ENCODE results near the gene TEPSIN. TPM values are rescaled to one million over a fixed set of nuclear protein-coding genes. Genes with fewer than 3 reads are reported as not detected.
A peak's percentile ranks its signal among the peaks of the same experiment; 100 is the strongest.

Gene TEPSIN
- total and polyA plus RNA-seq, 11 donors: 6.8 to 16.0 (median 10.4) TPM

GRCh38 chr17:81273698-81274470 is 35.0 kb upstream of the TEPSIN start:
- no peaks in the 10 kb centered on the region for H3K27me3 ChIP-seq
- TF ChIP-seq POLR2A (IDR thresholded peaks at IDR 0.05) (no peak), CTCF (IDR thresholded peaks at IDR 0.05) (no peak)
- peak in 2 of 5 donors; percentile 8 to 55 for DNase-seq
- no peak for ATAC-seq
- H3K27ac ChIP-seq: peak overlapping the region in 1 of 12 donors; percentile 56
- 95 to 96% (median 95%) methylated on average over 28 to 31 of the region's 31 CpGs for WGBS, 4 donors
- no peaks in the 10 kb centered on the region for H3K9me3 ChIP-seq
- intact Hi-C loops (cut with DNase I): no loop called here
- peaks cover 0 to 93% (median 69%) of the 10 kb centered on the region in 9 donors for H3K36me3 ChIP-seq
- peaks cover 0 to 18% (median 11%) of the 10 kb centered on the region in 12 donors for H3K4me1 ChIP-seq
- H3K4me3 ChIP-seq: no peak overlapping the region

GRCh38 chr17:81272616-81273015 is 33.8 kb upstream of the TEPSIN start:
- H3K9me3 ChIP-seq: no peaks in the 10 kb centered on the region
- peak overlapping the region in 1 of 12 donors; percentile 56 for H3K27ac ChIP-seq
- intact Hi-C loops (cut with DNase I): no loop called here
- ATAC-seq (no peak), DNase-seq (peak in 2 of 5 donors; percentile 18 to 49)
- H3K27me3 ChIP-seq: no peaks in the 10 kb centered on the region
- peaks cover 0 to 93% (median 69%) of the 10 kb centered on the region in 9 donors for H3K36me3 ChIP-seq
- TF ChIP-seq CTCF (IDR thresholded peaks at IDR 0.05) (no peak), POLR2A (IDR thresholded peaks at IDR 0.05) (no peak)
- WGBS, 4 donors: 85 to 95% (median 90%) methylated on average over 12 of the region's 12 CpGs
- H3K4me3 ChIP-seq: no peak overlapping the region
- H3K4me1 ChIP-seq: peaks cover 0 to 12% (median 4%) of the 10 kb centered on the region in 12 donors

- DNase-seq: peak in 2 of 5 donors; percentile 6 to 32
- WGBS, 4 donors: 72 to 92% (median 88%) methylated on average over 3 to 12 of the region's 12 CpGs
- peaks cover 0 to 21% (median 0%) of the 10 kb centered on the region in 12 donors for H3K4me1 ChIP-seq
- H3K9me3 ChIP-seq: no peaks in the 10 kb centered on the region
- TF ChIP-seq POLR2A (IDR thresholded peaks at IDR 0.05): no peak
- no peak for TF ChIP-seq CTCF (IDR thresholded peaks at IDR 0.05)
- no peak for ATAC-seq
- H3K4me3 ChIP-seq: no peak overlapping the region
- no peak overlapping the region for H3K27ac ChIP-seq
- intact Hi-C loops (cut with DNase I): no loop called here
- no peaks in the 10 kb centered on the region for H3K27me3 ChIP-seq
- peaks cover 0 to 90% (median 72%) of the 10 kb centered on the region in 9 donors for H3K36me3 ChIP-seq
These were observed 32.4 kb upstream of the TEPSIN start for GRCh38 chr17:81271226-81271625.

- Histone ChIP-seq H3K9me3 (no peaks in the 10 kb centered on the region), H3K27ac (no peak overlapping the region), H3K27me3 (no peaks in the 10 kb centered on the region), H3K4me1 (peaks cover 0 to 21% (median 0%) of the 10 kb centered on the region in 12 donors), H3K36me3 (peaks cover 0 to 91% (median 74%) of the 10 kb centered on the region in 9 donors), H3K4me3 (no peak overlapping the region)
- no peak for TF ChIP-seq CTCF (IDR thresholded peaks at IDR 0.05)
- no peak for TF ChIP-seq POLR2A (IDR thresholded peaks at IDR 0.05)
- ATAC-seq: no peak
- 82 to 86% (median 85%) methylated on average over 17 to 18 of the region's 18 CpGs for WGBS, 4 donors
- DNase-seq: peak in 1 of 5 donors; percentile 7
- intact Hi-C loops (cut with DNase I): no loop called here
These were observed 31.4 kb upstream of the TEPSIN start for GRCh38 chr17:81270279-81270678.

Data from heart left ventricle (tissue), 16 donors.